ENCODE data around the gene MLEC. TPM values are rescaled to one million over a fixed set of nuclear protein-coding genes. Genes with fewer than 3 reads are reported as not detected.

The MLEC gene
- total RNA-seq, 2 experiments from 2014 or later: 69.7 to 101 TPM

DNA sequence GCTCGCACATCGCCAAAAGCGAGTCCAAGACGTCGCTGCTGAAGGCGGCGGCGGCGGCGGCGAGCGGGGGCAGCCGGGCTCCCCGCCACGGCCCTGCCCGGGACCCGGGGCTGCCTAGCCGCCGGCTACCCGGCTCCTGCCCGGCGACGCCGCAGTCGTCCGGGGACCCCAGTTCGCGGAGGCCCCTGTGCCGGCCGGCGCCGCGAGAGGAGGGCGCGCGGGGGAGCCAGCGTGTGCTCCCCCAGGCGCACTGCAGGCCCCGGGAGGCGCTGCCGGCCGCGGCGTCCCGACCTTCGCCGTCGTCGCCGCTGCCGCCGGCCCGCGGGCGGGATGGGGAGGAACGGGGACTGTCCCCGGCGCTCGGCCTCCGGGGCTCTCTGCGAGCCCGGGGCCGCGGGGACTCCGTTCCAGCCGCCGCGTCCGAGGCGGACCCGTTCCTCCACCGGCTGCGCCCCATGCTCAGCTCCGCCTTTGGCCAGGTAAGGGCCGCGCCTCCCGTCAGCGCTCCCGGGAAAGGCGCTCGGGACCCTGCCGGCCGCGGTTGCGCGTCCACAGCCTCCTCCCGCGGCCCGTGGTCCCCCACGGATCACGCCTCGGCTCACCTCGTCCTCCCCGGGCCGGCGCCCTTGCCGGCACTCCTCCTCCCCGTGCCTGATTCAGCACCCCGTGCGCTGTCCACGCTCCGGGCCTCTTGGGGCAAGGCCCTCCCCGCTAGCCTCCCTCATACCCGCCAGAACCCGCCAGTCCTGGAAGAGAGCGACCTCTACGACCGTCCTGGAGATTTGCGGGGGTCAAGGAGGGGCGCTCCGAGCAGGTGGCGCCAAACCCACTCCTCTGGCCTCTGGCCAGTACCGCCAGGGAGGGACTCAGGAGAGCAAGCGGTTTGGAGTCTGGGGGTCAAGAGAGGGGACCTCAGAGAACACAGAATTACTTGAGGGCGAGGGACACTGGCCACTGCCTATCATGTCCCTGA, 45.8 kb upstream of the MLEC start:
- H3K9me3 ChIP-seq (ENCODE audit: low read length): no peaks in the 10 kb centered on the region
- peak overlapping the region; percentile 81 for H3K4me2 ChIP-seq (ENCODE audit: low read length)
- intact Hi-C loops (cut with micrococcal nuclease; ENCODE audit: unreplicated experiment): loop anchor here (2.0 kb wide), 1 partner anchor 58 kb away; no protein-coding TSS in a partner anchor
- H3K9me2 ChIP-seq (ENCODE audit: insufficient read depth, low read length): no peaks in the 10 kb centered on the region
- H3K36me3 ChIP-seq (ENCODE audit: insufficient read depth, low read length): no peaks in the 10 kb centered on the region
- H4K20me1 ChIP-seq (ENCODE audit: insufficient read depth, low read length): no peaks in the 10 kb centered on the region
- H3K79me2 ChIP-seq (ENCODE audit: insufficient read depth, low read depth, low read length): no peaks in the 10 kb centered on the region
- POLR2A ChIA-PET: interaction anchor here (1.4 kb wide), 1 partner anchor 60 kb away, joined by 3 read pairs; the partner anchor contains the start of gene POP5
- no peak overlapping the region for H3K27ac ChIP-seq (ENCODE audit: low read depth, low read length, poor library complexity, severe bottlenecking)
- peak; percentile 29 for DNase-seq (ENCODE audit: low spot score)
- peak overlapping the region; percentile 69 for H3K4me3 ChIP-seq (ENCODE audit: low read depth, low read length, poor library complexity, severe bottlenecking)
- CTCF ChIA-PET (ENCODE audit: unreplicated experiment): no interaction called here
- peaks cover 20% of the 10 kb centered on the region for H3K4me1 ChIP-seq (ENCODE audit: insufficient read depth, low read length, poor library complexity, severe bottlenecking)
- TF ChIP-seq, protein P1, sequence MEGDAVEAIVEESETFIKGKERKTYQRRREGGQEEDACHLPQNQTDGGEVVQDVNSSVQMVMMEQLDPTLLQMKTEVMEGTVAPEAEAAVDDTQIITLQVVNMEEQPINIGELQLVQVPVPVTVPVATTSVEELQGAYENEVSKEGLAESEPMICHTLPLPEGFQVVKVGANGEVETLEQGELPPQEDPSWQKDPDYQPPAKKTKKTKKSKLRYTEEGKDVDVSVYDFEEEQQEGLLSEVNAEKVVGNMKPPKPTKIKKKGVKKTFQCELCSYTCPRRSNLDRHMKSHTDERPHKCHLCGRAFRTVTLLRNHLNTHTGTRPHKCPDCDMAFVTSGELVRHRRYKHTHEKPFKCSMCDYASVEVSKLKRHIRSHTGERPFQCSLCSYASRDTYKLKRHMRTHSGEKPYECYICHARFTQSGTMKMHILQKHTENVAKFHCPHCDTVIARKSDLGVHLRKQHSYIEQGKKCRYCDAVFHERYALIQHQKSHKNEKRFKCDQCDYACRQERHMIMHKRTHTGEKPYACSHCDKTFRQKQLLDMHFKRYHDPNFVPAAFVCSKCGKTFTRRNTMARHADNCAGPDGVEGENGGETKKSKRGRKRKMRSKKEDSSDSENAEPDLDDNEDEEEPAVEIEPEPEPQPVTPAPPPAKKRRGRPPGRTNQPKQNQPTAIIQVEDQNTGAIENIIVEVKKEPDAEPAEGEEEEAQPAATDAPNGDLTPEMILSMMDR (conservative IDR thresholded peaks at IDR 0.05; ENCODE audit: low read length): 0 out of 2 replicates have a peak, but pooled peaks have one; percentile 20
- no peak for TF ChIP-seq EZH2phosphoT487 (IDR thresholded peaks at IDR 0.05; ENCODE audit: borderline replicate concordance, low read depth, low read length)
- H2AFZ ChIP-seq (ENCODE audit: low read length): no peak overlapping the region
- BruUV-seq (replicated peaks): no TSS peak

DNA sequence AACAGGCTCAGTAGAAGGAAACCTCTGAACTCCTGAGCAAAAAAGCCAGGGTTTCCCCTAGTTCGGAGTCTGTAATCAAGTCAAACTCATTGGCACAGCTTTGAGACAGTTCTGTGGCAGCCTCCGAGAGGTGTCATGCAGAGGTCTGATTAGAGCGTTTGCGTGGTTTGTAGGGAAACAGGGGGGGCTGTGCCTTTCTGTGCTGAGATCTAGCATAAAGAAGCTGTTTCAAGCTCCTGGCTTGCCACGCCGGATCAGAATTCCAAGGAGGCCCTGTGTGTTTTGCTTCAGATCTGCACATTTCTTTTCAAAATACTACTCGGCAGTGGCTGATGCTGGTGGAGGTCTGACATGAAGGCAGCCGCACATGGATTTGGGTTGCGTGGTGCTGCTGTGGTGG, 44.8 kb upstream of the MLEC start:
- no peaks in the 10 kb centered on the region for H4K20me1 ChIP-seq (ENCODE audit: insufficient read depth, low read length)
- H3K4me2 ChIP-seq (ENCODE audit: low read length): no peak overlapping the region
- H3K27ac ChIP-seq (ENCODE audit: low read depth, low read length, poor library complexity, severe bottlenecking): no peak overlapping the region
- H3K9me2 ChIP-seq (ENCODE audit: insufficient read depth, low read length): no peaks in the 10 kb centered on the region
- H3K4me3 ChIP-seq (ENCODE audit: low read depth, low read length, poor library complexity, severe bottlenecking): no peak overlapping the region
- no peaks in the 10 kb centered on the region for H3K79me2 ChIP-seq (ENCODE audit: insufficient read depth, low read depth, low read length)
- H3K9me3 ChIP-seq (ENCODE audit: low read length): no peaks in the 10 kb centered on the region
- POLR2A ChIA-PET: interaction anchor here (0.5 kb wide), 1 partner anchor 17 kb away, joined by 3 read pairs; no protein-coding TSS in a partner anchor
- no peak overlapping the region for H2AFZ ChIP-seq (ENCODE audit: low read length)
- no TSS peak for BruUV-seq (replicated peaks)
- DNase-seq (ENCODE audit: low spot score): no peak
- intact Hi-C loops (cut with micrococcal nuclease; ENCODE audit: unreplicated experiment): no loop called here
- no peak for TF ChIP-seq EZH2phosphoT487 (IDR thresholded peaks at IDR 0.05; ENCODE audit: borderline replicate concordance, low read depth, low read length)
- TF ChIP-seq, protein P1 (conservative IDR thresholded peaks at IDR 0.05; ENCODE audit: low read length): no peak
- peaks cover 25% of the 10 kb centered on the region for H3K4me1 ChIP-seq (ENCODE audit: insufficient read depth, low read length, poor library complexity, severe bottlenecking)
- CTCF ChIA-PET (ENCODE audit: unreplicated experiment): no interaction called here
- H3K36me3 ChIP-seq (ENCODE audit: insufficient read depth, low read length): no peaks in the 10 kb centered on the region

DNA sequence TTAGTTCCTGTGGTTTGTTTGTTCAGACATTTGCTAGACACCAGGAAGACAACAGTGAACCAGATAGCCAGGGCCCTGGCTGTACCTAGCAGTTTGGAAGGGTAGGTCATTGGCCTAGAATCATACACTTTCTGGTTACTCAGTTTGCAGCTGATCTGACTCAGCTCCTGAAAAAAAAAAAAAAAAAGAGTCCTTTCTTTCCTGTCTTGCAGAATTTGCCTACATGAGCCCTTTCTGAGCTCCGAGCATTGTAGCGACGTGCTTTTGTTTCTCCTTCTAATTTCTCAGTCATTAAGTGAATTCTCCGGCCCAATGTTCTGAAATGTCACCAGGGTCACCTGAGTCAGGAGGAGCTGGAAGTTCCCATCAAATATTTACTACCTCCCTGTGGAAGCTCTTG, 44.1 kb upstream of the MLEC start:
- ChIA-PET CTCF (ENCODE audit: unreplicated experiment) (no interaction called here), POLR2A (interaction anchor here (0.5 to 0.7 kb wide), 2 partner anchors 16 to 59 kb away, joined by 3 read pairs; no protein-coding TSS in a partner anchor)
- no peak overlapping the region for H2AFZ ChIP-seq (ENCODE audit: low read length)
- no peak overlapping the region for H3K4me3 ChIP-seq (ENCODE audit: low read depth, low read length, poor library complexity, severe bottlenecking)
- no peaks in the 10 kb centered on the region for H4K20me1 ChIP-seq (ENCODE audit: insufficient read depth, low read length)
- no peak for DNase-seq (ENCODE audit: low spot score)
- no peak overlapping the region for H3K4me2 ChIP-seq (ENCODE audit: low read length)
- no peak for TF ChIP-seq EZH2phosphoT487 (IDR thresholded peaks at IDR 0.05; ENCODE audit: borderline replicate concordance, low read depth, low read length)
- no peaks in the 10 kb centered on the region for H3K9me2 ChIP-seq (ENCODE audit: insufficient read depth, low read length)
- H3K9me3 ChIP-seq (ENCODE audit: low read length): no peaks in the 10 kb centered on the region
- BruUV-seq (replicated peaks): no TSS peak
- H3K36me3 ChIP-seq (ENCODE audit: insufficient read depth, low read length): no peaks in the 10 kb centered on the region
- intact Hi-C loops (cut with micrococcal nuclease; ENCODE audit: unreplicated experiment): no loop called here
- H3K27ac ChIP-seq (ENCODE audit: low read depth, low read length, poor library complexity, severe bottlenecking): no peak overlapping the region
- H3K79me2 ChIP-seq (ENCODE audit: insufficient read depth, low read depth, low read length): no peaks in the 10 kb centered on the region
- H3K4me1 ChIP-seq (ENCODE audit: insufficient read depth, low read length, poor library complexity, severe bottlenecking): peaks cover 27% of the 10 kb centered on the region
